Stimulated activated CD8-positive, alpha-beta memory T cell treated with anti-CD3 and anti-CD28 coated beads, Interleukin-7, amount 100 ng/mL, for 24 hours (primary cell): ENCODE measurements around the gene LGALS7B.
"Not testable (repeated sequence)": the region's sequence is repeated elsewhere in the genome, so short reads cannot be mapped to it uniquely, and the experiment has no call there.

ENCODE experiments used
- DNase-seq: peaks from one replicate; pipeline ENCODE4 v3.0.0-alpha.2; 2020; ENCODE audit warnings: low read depth

LGALS7B gene

DNA sequence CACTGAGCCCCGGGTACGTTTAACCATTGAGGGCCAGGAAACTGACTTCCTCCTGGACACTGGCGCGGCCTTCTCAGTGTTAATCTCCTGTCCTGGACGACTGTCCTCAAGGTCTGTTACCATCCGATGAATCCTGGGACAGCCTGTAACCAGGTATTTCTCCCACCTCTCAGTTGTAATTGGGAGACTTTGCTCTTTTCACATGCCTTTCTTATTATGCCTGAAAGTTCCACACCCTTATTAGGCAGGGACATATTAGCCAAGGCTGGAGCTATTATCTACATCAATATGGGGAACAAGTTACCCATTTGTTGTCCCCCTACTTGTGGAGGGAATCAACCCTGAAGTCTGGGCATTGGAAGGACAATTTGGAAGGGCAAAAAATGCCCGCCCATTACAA lies 36.9 kb downstream of the LGALS7B start:
- not testable (repeated sequence) for DNase-seq

DNA sequence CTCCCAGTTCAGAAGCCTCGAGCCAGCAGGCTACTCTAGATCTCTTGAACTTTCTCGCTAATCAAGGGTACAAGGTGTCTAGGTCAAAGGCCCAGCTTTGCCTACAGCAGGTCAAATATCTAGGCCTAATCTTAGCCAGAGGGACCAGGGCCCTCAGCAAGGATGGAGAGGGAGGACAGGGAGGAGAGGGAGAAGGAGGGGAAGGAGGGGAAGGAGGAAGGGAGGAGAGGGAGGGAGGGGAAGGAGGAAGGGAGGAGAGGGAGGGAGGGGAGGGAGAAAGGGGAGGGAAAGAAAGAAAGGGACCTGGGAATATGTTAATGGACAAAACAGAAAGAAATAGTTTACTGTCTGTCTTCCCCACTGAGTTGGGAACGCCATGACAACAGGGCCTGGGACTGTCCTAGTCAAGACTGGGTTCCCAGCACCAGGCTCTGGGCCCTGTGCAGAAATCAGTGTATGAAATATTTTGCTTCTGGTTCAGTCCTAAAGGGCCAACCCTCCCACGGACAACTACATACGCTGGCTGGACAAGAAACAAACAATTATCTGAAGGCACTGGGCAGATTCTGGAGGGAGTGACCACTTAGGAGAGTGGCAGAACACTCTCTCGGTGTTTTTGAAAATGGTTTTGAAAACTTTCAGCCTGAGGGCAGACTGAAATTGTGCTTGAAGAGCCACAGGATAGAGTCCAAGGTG lies 38.0 kb downstream of the LGALS7B start:
- no peak for DNase-seq

DNA sequence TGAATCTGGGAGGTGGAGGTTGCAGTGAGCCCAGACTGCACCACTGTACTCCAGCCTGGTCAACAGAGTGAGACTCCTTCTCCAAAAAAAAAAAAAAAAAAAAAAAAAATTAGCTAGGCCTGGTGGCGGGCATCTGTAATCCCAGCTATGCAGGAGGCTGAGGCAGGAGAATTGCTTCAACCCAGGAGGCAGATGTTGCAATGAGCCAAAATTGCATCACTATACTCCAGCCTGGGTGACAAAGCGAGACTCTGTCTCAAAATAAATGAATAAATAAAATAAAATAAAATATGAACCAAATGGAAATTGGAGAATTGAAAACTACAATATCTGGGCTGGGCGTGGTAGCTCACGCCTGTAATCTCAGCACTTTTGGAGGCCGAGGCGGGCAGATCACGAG lies 40.2 kb downstream of the LGALS7B start:
- DNase-seq = not testable (repeated sequence)

DNA sequence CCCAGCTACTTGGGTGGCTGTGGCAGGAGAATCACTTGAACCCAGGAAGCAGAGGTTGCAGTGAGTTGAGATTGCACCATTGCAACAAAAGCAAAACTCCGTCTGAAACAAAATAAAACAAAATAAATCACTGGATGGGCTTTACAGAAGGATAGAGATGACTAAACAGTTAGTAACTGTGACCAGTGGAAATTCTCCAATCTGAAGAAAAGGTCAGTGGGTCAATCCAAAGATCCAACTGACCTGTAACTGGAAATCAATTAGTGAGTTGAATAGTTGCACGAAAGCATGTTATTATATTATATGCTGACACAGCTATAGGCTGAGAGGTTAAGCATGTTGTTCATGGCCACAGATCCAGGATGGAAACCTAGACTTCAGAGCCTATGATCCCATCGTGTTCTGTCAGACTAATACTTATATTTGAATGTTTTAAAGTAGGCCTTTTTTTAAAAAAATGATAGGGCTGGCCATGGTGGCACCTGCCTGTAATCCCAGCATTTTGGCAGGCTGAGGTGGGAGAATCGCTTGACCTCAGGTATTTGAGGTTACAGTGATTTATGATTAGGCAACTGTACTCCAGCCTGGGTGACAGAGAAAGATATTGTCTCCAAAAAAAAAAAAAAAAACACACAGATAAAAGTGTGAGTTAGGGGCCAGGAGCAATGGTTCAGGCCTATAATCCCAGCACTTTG lies 41.2 kb downstream of the LGALS7B start:
- DNase-seq = no peak

DNA sequence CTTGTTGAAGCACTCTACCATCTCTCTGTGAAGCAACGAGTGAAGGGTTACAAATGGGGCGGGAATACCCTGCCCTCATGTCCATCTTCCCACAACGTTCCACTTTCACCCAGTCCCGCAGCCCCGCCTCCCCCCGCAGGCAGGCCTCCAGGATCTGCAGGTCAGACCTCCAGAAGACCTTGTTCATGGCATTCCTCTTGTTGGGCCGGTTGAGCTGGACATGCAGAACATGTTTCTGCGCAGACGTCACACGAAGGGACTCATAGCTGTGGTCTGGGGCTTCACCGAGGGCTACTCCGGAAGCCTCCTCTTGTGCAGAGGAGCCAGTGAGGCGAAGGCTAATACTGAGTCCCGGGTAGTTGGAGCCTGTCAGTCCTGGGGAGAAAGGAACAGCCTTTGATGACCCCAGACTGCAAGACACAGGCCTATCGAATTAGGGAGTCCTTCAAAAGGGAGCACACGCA lies 42.2 kb downstream of the LGALS7B start:
- DNase-seq = no peak

DNA sequence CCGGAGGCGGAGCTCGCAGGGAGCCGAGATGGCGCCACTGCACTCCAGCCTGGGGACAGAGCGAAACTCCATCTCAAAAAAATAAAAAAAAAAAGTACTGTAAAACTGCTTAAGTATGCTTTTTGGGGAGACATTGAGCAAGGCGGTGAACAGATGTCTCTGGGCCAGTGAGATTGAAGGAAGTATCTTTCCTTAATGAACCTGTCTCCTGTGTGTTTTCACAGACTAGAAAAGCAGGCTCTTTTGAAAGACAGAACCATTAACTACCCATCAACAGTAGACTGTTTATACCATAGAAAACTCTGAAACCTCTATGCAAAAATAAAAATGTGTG lies 44.1 kb downstream of the LGALS7B start:
- no peak for DNase-seq

DNA sequence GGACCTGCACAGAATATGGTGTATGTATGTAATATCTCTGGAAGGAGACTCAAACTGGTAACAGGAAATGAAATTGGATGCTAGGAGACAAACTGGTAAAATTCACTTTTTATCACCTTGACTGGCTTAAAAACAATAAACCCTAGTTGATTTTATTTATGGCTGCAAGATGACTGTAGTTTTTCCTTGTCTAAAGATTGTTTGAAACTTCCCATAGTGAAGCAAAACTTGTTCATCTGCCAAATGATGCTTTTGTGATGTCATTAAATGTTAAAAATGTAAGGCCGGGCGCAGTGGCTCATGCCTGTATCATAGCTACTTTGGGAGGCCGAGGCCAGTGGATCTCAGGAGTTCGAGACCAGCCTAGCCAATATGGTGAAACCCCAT lies 45.1 kb downstream of the LGALS7B start:
- DNase-seq = no peak

DNA sequence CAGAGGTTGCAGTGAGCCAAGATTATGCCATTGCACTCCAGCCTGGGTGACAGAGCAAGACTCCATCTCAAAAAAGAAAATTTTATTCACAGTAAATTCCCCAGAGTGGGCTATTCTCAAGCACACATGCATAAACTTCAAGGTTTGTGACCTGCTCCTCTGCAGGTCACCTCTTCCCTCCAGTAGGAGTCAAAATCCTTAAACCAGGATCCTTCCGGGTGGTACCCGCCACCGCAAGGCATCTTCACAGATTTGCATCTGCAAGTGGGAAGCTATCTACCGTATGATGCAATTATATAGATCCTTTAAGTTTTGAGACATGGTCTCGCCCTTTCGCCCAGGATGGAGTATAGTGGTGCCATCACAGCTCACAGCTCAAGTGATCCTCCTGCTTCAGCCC lies 45.6 kb downstream of the LGALS7B start:
- no peak for DNase-seq

DNA sequence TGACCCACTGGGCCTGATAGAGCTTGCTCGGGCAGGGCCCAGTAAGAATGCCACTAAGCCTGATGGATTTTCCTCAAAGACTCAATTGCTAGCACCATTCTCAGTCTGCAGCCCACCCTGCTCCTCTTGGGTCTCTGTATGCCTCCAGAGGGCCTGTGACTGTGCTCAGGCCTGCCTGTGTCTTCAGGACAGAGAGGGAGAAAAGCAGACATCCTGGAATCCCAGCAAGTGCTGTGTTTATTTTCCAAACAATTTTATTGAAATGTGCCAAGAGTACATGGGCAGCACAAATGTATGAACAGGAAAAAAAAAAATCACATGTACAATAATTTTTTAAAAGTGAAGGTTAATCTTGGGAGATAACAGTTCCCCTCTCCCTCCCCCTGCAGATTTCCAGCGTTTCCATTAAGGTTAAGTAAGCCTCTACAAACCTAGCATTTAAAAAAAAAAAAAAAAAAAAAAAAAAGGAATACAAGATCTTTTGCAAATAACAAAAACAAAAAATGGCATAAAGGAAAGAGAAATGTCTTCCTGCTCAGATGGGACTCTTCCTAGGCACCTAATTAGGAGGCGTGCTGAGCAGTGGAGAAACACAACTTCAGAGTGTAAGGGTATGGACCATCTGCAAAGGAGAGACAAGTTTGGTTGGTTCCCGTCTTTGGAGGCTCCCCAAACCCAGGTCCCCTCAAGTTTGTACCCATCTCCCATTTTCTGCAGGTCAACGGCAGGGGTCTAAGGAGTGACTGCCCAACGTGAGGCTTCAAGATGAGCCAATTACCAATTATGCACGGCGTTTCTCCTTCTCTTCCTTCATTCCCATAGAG lies 47.4 kb downstream of the LGALS7B start:
- no peak for DNase-seq

DNA sequence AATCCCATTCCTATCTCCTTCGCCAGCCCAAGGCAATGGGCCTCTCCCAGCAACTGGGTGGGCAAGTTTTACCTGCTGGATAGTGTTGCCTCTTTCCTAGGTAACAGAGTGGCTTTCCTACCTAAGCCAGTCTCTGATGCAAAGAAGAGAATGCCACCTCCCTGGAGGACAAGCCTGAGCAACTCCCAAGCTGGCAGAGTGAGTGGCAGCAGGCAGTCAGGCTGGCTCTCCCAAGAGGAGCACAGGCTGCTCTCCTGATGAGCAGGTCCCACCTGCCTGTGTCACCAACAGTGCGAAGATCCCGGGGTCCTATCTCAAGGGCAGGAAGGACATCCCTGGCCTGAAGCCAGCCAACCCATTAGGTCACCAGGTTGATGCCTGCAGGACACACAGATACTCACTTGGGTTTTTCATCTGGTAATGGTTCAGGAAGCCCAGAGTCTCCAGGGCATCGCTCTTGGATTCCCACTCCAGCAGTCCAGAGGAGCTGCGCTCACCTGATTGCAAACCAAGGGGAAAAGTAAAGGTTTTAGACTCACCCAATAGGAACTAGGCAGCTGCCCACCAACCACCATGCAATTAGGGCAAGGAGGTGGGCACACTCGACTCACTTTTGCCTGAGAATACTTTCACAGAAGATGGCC lies 48.1 kb downstream of the LGALS7B start:
- no peak for DNase-seq

DNA sequence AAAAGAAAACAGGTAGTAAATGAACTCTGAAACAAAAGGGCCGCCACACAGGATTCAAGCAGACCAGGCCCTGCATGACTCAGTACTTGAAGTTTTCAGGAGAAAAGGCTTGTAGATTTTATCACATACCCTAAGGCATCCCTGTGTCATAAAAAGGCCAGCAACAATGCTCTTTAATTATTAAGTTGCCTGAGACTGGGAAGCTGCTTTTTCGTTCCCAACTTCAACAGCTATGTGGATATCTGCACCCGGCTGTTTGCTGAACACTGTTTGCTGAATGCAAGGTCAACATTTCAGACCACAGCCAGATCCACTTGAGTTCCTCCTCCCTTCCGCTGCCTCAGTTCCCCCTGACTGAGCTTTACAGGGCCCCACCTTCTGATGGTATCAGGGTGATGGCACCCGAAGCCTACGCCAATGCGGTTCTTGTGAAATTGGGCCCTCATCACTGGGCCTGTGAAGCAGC lies 48.7 kb downstream of the LGALS7B start:
- DNase-seq = no peak

DNA sequence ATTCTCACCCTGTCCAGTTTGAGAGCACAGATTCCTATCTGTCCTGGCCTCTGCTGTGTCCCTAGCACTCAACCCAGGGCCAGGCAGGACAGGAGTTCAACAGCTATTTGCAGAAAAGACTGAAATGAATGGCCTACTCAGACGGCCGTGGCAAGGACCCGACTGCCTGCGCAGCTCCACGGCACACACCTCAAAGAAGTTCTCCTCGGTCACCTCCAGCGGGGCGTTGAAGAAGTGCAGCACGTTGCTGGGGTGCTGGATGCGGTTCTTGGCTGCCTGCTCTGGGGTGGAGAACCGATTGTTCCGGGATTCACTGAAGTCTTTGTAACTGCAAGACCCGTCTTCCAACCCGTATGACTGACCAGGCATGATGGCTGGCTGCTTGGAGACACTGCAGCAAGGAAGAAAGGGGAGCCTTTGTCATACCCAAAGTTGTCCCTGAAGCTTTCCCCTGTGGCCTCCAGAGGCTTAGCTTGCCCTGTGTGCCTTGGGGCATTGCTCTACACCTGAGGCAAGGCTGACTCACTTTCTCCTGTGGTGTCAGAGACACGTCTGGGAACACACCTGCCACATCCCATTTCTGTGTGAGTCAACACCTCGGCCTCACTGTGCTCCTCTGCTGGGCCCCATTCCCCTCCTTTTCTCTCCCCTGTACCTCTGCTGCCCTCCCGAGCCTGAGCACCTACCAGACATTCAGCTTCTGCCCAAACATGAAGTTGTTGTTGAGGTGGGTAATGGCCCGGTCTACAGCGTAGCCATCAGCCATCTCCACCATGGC lies 49.4 kb downstream of the LGALS7B start:
- no peak for DNase-seq

DNA sequence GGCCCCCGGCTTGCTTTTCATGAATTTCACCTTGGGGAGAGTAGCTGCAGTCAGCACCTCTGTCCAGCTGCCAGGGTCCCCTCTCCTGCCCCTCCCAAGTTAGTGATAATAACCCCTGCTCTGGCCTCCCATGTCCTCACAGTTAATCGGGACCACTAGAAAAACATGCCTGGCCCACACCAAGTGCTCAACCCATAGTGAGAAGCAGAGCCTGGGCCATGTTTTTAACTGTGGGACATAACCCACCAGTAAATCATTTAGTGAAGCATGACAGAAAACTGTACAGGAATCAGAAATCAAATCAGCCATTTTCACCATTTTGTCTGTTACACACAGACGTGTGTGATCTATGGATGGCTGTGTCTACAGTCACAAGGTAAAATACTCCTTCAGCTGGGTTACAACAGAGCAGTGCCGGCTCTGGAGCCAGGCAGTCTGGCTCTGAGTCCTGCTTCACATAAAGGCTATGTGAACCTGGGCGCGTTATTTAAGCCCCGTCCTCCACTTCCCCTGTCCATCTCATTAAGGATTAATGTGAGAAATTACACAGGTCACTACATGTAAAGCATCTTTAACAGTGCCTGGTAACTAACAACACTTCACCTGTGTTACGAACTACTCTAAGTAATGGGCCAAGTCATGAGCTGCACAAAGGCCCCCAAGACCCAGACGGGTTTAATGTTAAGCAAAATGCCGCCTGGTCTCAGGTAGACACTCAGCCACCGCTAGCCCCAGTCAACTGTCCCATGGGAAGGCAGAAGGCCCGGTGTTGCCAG lies 50.2 kb downstream of the LGALS7B start:
- no peak for DNase-seq

DNA sequence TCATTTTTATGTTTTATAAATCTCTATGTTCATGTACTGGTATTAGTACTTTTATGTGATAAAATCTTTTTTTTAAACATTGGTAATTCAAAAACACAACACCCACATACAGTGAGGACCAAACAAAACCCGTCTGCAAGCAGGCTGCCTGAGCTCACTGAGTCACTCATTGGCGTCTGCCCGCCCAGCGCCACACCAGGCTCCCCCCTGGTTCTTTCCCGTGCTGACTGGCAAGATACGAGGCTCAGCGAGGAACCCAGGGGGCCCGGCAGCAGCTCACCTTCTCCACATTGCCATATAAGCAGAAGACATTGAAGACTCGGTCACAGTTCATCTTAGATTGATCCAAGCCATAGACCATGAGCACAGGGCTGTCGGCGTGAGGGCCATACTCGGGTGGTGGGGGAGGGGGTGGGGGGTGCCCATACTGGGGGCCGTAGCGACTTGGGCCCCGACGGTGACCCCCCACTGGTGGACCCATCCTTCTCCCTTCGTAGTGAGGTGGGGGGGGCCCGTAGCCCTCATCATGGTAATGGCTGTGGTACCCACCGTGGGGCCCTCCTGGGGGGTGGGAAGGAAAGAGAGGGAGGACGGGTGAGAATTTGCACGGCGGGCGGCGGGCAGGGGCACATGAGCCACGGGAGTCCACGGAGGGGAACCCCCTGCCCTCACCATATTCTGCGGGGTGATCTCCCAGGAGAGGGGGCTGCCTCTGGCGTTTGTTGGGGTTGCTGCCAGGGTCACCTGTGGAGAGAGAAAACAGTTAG lies 51.0 kb downstream of the LGALS7B start:
- no peak for DNase-seq

DNA sequence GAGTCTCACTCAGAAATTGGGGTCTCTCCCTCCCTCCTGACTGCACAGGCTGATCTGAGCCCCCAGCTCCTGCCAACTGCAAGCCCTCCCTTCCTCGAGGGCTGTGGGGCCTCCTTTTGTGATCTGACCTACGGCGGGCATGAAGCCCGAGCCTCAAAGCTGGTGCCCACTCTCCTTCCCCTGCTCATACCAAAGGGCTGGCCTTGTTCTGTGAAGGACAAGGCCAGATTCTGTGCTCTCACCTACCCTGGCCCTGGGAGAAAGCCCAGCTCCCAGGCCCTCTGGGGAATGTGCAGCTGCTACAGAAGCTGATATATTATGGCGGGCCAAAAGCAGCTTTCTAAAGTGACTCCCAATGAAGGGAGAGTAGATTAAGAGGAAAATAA lies 51.6 kb downstream of the LGALS7B start:
- DNase-seq = no peak
